K562 (cell line): ENCODE measurements around the gene TAF10.

Experiments
- CTCF ChIP-seq, 3 experiments: IDR thresholded peaks in 2 of 3; conservative IDR thresholded peaks in 1 of 3; 2 replicates each; pipeline ENCODE4 v1.5.1; 2011 to 2012; ENCODE audit warnings: low read length in 3 of 3, mild to moderate bottlenecking in 3 of 3, control low read depth in 2 of 3, improper control_type of control experiment in 1 of 3, inconsistent platforms in 1 of 3, low read depth in 1 of 3, mixed read lengths in 1 of 3, moderate library complexity in 1 of 3; ENCODE audit not compliant: insufficient read depth in 2 of 3
- KDM1A ChIP-seq, 2 experiments: fragments of 450-650 bp; IDR thresholded peaks; 2 replicates each; pipeline ENCODE4 v1.6.1; 2016; ENCODE audit warnings: mild to moderate bottlenecking in 2 of 2
- TCF3 ChIP-seq: sonication (generic); formaldehyde crosslinking; IDR thresholded peaks from 2 replicates; pipeline ENCODE4 v1.4.0; 2020; ENCODE audit warnings: mild to moderate bottlenecking, missing genetic modification reagents
- ZBTB26 ChIP-seq: fragments of 450-650 bp; formaldehyde crosslinking; IDR thresholded peaks from 2 replicates; pipeline ENCODE4 v1.4.0; 2022; ENCODE audit warnings: missing genetic modification characterization
- ZNF133 ChIP-seq: fragments of 250-450 bp; sonication (Bioruptor Pico); IDR thresholded peaks from 2 replicates; pipeline ENCODE4 v1.4.0; 2020; ENCODE audit warnings: mild to moderate bottlenecking
- ZNF324 ChIP-seq: fragments of 250-450 bp; sonication (Bioruptor Pico); IDR thresholded peaks from 2 replicates; pipeline ENCODE4 v1.4.0; 2020; ENCODE audit warnings: mild to moderate bottlenecking

GRCh38 chr11:6625832-6626420, 13.9 kb upstream of the TAF10 start:
- no peak for TF ChIP-seq TCF3 (CRISPR knock-in tag)
- TF ChIP-seq KDM1A (IDR thresholded peaks at IDR 0.05) = no peak
- no peak for TF ChIP-seq ZNF133
- no peak for TF ChIP-seq ZBTB26
- TF ChIP-seq CTCF (IDR thresholded peaks at IDR 0.05 in 2 of 3, conservative IDR thresholded peaks at IDR 0.05 in 1 of 3; ENCODE audit: insufficient read depth in 2 of 3, low read depth in 1 of 3, low read length in 3 of 3) = no peak
- TF ChIP-seq ZNF324 (CRISPR knock-in tag) = no peak
